Ecto neural progenitor cell (in vitro differentiated cells): ENCODE results near the gene ITSN1.

Experiments
- DNase-seq: peaks from one replicate; pipeline ENCODE4 v3.0.0-alpha.2; 2018; ENCODE audit warnings: low spot score

ITSN1 gene

DNA sequence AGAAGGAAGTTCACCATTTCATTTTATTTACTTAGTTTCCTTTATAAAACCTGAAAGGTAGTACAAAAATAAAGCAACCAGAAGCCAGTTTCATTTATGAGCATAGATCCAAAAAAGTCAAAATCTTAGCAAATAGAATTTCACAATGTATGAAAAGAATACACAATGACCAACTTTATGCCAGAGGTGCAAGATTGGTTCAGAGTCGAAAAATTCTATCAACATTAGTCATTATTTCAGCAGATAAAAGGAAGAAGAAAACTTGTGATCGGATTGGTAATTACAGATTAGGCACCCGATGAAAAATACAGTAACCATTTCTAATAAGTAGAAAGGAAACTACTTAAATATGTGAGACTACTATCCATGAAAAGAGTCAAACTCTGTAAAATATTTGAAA lies 89.1 kb downstream of the ITSN1 start:
- DNase-seq = no peak

- no peak for DNase-seq
Observed at GRCh38 chr21:33732038-33732437, 89.7 kb downstream of the ITSN1 start.

DNA sequence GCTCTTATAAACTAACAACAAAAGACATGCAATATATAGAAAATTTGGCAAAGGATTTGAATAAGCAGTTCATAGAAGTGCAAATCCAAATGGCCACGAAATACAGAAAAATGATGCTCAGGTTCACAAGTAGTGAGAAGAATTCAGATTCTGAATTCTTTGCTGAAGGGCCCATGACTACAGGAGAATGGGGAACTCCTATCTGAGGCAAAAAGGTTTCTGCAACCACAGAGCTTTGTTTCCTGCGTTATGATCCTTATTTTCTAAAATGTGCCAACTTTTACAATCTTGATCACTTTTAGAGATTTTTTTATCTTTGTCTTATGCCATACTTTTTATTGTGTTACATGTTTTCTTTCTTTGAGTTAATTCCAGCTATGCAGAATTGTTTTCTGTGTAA lies 91.3 kb downstream of the ITSN1 start:
- DNase-seq = no peak

DNA sequence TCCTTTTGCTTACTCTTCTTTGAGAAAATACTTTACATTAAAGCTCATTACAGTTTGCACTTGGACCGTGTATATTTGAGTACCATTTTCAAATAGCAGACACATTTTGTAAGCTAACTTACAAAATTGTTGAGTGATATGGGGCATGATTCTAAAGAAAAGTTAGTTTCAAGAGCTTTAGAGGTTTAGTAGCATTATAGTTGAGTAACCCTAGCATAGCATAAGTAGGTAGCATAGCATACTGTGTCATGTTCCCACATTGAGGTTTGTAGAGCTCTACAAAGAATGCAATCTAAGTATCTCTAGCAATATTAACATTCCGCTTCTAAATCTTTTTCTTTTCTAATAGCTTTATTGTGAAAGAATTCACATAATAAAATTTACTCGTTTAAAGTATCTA lies 92.0 kb downstream of the ITSN1 start:
- DNase-seq = no peak

GRCh38 chr21:33734818-33735217 lies 92.5 kb downstream of the ITSN1 start:
- no peak for DNase-seq

- no peak for DNase-seq
Observed at GRCh38 chr21:33736569-33736968, 94.3 kb downstream of the ITSN1 start.

GRCh38 chr21:33739701-33740100 lies 97.4 kb downstream of the ITSN1 start:
- no peak for DNase-seq

GRCh38 chr21:33747420-33747819 lies 105.1 kb downstream of the ITSN1 start:
- DNase-seq = no peak

DNA sequence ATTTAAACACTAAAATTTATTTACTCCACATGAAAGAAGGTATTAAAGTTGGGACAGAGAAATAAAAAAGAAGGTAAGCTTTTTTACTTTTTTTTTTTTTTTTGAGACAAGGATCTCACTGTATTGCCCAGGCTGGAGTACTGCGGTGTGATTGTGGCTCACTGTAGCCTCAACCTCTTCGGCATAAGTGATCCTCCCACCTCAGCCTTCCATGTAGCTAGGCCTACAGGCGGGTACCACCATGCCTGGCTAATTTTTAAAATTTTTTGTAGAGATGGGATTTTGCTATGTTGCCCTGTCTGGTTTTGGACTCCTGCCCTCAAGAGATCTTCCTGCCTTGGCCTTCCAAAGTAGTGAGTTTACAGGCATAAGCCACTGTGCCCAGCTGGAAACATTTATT lies 106.6 kb downstream of the ITSN1 start:
- DNase-seq = no peak

DNA sequence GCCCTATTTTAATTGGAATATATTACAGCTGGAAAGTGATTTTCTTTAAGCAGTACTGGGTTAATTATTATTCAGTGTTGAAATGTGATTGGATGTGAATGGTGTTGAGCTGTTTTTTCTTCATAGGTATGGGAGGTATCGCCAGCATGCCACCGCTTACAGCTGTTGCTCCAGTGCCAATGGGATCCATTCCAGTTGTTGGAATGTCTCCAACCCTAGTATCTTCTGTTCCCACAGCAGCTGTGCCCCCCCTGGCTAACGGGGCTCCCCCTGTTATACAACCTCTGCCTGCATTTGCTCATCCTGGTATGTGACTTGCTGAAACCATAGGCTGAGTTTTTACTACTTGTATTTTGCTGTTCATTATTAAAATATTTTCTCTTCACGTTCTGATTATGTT lies 107.7 kb downstream of the ITSN1 start:
- no peak for DNase-seq

DNA sequence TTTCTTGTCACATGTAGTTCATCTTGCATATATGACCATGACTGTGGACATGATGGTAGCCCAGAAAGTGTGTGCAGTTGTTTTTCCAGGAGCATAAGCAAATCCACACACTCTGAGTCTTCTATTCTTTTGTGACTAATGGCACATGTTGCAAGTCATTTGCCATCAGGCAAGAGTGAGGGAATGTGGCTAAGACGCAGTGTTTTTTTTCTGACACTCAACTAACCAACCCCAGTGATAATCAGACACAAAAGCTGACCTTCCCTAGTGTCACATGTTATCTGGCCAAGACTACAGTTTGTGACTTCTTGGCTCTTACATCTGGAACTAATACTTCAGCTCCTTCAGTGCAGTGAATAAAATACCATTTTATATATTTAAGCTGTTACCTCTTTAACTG lies 108.8 kb downstream of the ITSN1 start:
- DNase-seq = no peak

GRCh38 chr21:33751533-33751932 lies 109.2 kb downstream of the ITSN1 start:
- no peak for DNase-seq

DNA sequence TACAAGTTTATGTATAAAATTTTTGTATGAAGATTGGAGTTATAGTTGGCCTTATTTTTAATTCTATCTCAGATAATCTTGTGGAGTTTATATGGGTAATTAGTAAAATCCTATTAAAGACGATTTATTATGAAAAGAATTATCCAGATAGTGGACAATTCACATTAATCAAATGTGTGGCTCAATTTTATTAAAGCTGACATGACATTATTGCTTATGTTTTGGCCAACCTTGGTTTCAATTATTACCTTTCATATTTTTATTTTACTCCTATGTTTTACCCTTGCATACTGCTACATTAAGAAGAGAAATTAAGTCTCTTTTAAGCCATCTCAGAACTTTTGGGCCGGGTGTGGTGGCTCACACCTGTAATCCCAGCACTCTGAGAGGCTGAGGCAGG lies 110.0 kb downstream of the ITSN1 start:
- no peak for DNase-seq

- no peak for DNase-seq
Observed at GRCh38 chr21:33753886-33754285, 111.6 kb downstream of the ITSN1 start.

DNA sequence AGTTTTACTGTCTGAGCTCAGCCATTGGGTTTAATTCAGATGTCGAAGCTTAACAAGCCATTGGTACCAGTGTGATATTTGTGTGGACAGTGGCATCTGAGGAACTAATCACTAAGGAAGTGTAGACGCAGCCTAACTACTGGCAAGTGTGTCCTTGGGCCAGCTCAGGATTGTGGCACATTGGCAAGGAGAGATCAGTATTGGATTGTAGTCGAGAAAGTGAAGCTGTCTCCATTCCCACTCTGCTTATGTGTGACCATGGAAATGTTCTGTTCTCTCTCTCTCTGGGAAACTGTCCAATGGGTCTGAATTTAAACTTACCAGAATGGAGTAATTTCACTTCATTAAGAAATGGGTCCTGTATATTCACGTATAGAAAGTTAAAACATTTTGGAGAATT lies 112.2 kb downstream of the ITSN1 start:
- DNase-seq = no peak

DNA sequence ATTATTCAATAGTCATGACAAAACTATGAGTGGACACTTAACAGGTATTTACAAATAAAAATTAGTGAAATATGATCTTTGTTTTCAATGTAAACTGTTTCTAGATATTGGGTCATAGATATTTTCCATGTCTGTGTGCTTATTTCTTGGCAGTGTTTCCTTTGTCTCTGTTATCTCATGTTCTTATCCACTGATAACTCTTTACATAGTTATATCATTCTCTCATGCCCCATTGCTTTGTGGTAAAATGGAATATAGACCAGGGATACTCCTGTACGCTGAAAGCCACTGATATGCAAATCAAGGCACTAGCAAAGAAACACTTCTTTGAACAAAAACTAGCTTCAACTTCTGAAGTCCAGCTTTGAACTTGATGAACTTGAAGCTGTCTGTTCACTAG lies 113.1 kb downstream of the ITSN1 start:
- DNase-seq = no peak

DNA sequence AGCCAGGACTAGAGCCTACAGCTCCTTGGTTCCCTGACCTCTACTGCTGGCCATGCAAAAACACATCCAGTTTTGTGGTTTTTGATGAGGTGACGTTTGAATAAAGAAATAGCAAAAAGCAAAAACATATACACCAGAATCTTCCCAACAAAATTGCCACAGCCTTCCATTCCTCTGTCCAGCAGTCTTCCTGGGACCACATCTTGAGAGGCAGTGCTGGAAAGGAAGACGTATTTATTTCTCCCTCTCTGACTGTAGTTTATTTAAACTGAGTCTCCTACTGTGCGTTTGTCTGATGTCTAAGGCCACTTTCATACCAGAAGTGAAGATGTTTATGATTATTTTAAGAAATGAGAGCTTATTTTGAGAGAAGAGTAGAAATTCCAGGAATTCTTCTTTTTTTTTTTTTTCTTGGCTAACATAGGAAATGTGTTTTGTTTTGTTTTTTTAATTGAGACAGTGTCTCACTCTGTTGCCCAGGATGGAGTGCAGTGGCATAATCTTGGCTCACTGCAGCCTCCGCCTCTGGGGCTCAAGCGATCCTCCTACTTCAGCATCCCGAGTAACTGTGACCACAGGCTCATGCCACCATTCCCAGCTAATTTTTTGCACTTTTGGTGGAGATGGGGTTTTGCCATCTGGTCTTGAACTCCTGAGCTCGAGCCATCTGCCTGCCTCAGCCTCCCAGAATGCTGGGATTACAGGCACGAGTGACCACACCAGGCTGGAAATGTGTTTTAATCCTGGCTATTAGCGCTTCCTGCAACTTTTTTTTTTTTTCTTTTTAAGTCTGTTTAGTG lies 118.5 kb downstream of the ITSN1 start:
- no peak for DNase-seq

DNA sequence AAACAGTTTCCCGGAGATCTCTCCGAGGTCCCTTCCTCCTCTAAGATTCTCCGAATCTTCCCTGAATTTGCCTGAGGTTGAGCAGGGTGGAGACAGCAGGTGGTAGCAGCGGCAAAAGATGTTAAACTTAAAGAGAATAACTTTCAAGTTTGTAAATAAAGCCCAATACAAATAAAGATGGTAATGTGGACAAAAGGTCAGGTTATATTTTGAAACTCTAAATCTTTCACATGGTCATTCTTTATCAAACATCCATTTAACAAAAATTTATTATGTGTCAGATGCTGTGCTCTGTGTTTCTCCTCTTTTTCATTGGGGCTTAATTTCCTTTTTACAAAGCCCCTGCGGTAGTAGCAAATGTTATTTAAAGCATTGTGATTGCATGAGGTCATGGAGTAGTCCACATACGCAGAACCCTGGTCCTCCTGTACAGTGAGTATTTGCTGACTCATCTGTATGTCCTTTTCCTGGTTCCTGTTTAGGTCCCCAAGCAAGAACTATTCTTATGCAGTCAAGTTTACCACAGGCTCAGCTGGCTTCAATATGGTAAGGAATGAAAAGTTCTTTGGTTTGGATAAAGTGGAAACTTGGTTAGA lies 119.2 kb downstream of the ITSN1 start:
- DNase-seq = no peak

DNA sequence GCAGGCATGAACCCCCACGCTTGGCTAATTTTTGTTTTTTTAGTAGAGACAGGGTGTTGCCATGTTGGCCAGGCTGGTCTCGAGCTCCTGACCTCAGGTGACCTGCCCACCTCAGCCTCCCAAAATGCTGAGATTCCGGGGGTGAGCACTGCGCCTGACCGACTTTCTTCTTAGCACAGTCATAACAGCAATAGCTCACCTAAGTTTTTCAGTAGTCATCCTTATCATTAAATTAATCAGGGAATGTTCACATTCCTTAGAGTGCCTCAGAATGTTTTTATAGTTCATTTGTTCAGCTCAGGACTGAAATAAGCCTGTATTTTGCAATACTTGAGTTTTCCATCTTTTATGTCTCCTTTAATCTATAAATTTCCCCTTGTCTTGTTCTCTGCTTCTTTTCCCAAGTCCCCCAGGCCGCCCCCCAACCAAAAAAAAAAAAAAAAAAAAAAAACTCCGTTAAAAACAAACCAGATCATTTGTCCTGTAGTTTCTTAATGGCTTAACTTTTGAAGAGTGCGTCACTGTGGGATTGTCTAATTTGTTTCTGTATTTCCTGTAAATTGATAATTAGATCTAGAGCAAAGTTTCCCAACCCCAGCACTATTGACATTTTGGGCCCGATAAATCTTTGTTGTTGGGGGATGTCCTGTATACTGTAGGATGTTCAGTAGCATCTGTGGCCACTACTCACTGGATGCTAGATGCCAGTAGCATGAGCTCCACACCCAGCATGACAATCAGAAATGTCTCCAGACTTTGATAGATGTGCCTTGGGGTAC lies 120.7 kb downstream of the ITSN1 start:
- DNase-seq = no peak

GRCh38 chr21:33763582-33763899 lies 121.2 kb downstream of the ITSN1 start:
- DNase-seq = no peak

GRCh38 chr21:33767236-33767635 lies 124.9 kb downstream of the ITSN1 start:
- no peak for DNase-seq

DNA sequence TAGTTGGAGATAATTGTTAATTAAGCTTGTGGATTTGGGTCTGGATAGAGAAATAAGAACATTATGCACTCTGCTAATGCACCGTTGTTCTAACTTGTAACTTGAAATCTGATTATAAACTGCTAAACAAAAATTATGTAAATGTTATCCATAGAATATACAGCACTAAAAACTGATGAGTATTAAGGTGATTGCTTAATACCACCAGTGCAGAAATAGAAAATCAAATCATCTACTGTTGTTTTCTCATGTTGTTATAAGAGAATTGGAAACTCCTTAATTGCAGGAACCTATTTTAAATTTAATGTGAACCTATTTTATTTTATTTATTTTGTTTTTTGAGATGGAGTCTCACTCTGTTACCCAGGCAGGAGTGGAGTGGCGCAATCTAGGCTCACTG lies 125.7 kb downstream of the ITSN1 start:
- DNase-seq = no peak

DNA sequence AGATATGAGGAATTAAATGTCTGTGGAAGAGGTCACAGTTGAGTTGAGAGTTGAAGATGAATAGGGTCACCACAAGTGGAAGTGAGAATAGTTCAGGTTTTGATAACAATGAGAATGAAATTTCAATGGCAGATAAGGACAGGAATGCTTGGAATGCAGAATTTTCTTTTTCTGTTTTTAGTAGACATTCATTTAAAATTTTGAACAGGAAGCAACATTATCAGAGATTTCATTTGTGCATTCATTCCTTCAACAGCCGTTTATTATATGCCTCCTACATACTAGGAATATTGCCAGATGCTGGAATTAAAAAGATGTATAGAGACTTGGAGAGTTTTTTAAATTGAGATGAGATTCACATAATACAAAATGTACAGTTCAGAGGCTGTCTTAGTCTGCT lies 126.8 kb downstream of the ITSN1 start:
- DNase-seq = no peak
